Spleen (tissue), 7 donors: ENCODE measurements around the gene PPP1R16B.

Source experiments
- POLR2A ChIP-seq, 3 donors: fragments of 450-650 bp; IDR thresholded peaks; one replicate each; pipeline ENCODE4 v1.5.1; 2017; ENCODE audit warnings: antibody characterized with exemption in 3 of 3, mild to moderate bottlenecking in 1 of 3
- POLR2AphosphoS5 ChIP-seq, 3 donors: sonication (generic); formaldehyde crosslinking; IDR thresholded peaks; one replicate each; pipeline ENCODE4 v1.5.1; 2017; ENCODE audit warnings: antibody characterized with exemption in 3 of 3
- TF ChIP-seq, protein P1 (sequence below), 11 experiments: fragments of 200-600 bp in 7 of 11; fragments of 450-650 bp in 4 of 11; sonication (generic) in 4 of 11; IDR thresholded peaks in 8 of 11; conservative IDR thresholded peaks in 3 of 11; 1 replicate in 7 of 11; 2 replicates in 4 of 11; pipeline versions ENCODE4 v1.4.0 to v1.8.0; 2016 to 2021; ENCODE audit warnings: antibody characterized with exemption in 11 of 11, inconsistent platforms in 4 of 11, mild to moderate bottlenecking in 1 of 11
- donor health status: DM: no; HTN: no; CAD: no; lungs with moderate emphysema.
- donor health status: DM: no; HTN: no; CAD: no.
- donor health status: DM: no; HTN: no; CAD: no.

DNA sequence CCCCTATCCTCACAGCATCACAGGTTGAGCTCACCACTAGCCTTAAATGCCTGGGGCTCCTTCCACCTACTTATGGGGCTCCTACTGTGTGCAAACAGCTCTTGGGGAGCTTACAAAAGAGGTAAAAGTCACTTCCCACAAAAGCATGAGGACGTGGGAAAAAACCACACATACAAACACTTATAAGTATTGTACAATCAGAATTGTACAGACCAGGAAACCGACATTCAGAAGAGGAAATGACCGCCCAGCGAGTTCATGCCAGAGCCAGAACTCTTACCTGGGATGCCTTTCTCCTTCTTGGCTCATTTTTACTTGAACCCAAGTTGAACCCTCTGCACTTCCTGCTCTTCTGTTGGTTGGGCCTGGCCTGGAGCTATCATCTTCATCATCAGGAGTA lies 6.3 kb upstream of the PPP1R16B start:
- TF ChIP-seq, protein P1, sequence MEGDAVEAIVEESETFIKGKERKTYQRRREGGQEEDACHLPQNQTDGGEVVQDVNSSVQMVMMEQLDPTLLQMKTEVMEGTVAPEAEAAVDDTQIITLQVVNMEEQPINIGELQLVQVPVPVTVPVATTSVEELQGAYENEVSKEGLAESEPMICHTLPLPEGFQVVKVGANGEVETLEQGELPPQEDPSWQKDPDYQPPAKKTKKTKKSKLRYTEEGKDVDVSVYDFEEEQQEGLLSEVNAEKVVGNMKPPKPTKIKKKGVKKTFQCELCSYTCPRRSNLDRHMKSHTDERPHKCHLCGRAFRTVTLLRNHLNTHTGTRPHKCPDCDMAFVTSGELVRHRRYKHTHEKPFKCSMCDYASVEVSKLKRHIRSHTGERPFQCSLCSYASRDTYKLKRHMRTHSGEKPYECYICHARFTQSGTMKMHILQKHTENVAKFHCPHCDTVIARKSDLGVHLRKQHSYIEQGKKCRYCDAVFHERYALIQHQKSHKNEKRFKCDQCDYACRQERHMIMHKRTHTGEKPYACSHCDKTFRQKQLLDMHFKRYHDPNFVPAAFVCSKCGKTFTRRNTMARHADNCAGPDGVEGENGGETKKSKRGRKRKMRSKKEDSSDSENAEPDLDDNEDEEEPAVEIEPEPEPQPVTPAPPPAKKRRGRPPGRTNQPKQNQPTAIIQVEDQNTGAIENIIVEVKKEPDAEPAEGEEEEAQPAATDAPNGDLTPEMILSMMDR (IDR thresholded peaks at IDR 0.05 in 8 of 11, conservative IDR thresholded peaks at IDR 0.05 in 3 of 11) = no peak
- TF ChIP-seq POLR2A (IDR thresholded peaks at IDR 0.05) (no peak), POLR2AphosphoS5 (IDR thresholded peaks at IDR 0.05) (no peak)
